Measurements from ENCODE around the gene ESPNL. TPM values are rescaled to one million over a fixed set of nuclear protein-coding genes. Genes with fewer than 3 reads are reported as not detected.

The ESPNL gene
- total RNA-seq, 1 experiment from 2014 or later: 1.0 TPM

DNA sequence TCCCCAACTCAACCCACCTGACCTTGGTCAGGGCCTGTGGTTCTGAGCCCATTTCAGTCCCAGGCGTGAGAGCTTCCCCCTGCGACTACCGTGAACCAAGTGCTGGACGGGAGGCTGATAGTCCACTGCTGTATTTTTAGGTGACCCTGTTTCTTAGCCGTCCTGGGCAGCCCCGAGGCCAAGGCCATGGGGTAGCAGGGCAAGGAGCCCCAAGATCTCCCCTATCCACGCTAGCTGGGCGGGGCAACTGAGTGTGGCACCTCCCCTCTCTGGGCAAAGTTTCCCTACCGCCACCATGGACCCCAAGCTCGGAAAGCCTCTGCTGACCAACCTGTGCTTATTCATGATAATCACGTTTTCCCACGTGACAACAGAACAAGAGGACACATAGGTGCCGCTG, 37.7 kb downstream of the ESPNL start:
- Histone ChIP-seq H3K4me2 (ENCODE audit: low read depth, low read length, poor library complexity, severe bottlenecking) (no peak overlapping the region), H3K27ac (ENCODE audit: low read length) (no peak overlapping the region), H3K79me2 (ENCODE audit: low read length) (no peaks in the 10 kb centered on the region), H3K9me3 (ENCODE audit: low read length) (no peaks in the 10 kb centered on the region), H3K36me3 (ENCODE audit: insufficient read depth, low read length) (no peaks in the 10 kb centered on the region), H2AFZ (ENCODE audit: low read length) (no peak overlapping the region), H4K20me1 (ENCODE audit: insufficient read depth, low read depth, low read length) (no peaks in the 10 kb centered on the region), H3K9me2 (replicated peaks; ENCODE audit: insufficient read depth, low read length) (no peaks in the 10 kb centered on the region), H3K9ac (ENCODE audit: low read length) (no peak overlapping the region), H3K27me3 (ENCODE audit: low read length) (no peaks in the 10 kb centered on the region), H3K4me3 (ENCODE audit: low read length) (no peak overlapping the region), H3K4me1 (ENCODE audit: low read length) (peaks cover 16% of the 10 kb centered on the region)
- no peak for DNase-seq

GRCh38 chr2:238138331-238139195, 38.4 kb downstream of the ESPNL start, which contains the start of gene KLHL30:
KLHL30 (plus strand) TSS chr2:238138668; CDS start chr2:238140755, 2,087 bp downstream.
- Histone ChIP-seq H3K4me2 (ENCODE audit: low read depth, low read length, poor library complexity, severe bottlenecking) (peak within 1 kb of the TSS; percentile 60), H3K9ac (ENCODE audit: low read length) (peak within 1 kb of the TSS; percentile 14; the same call in 1 of the 2 replicates), H3K9me3 (ENCODE audit: low read length) (no peaks in the 10 kb centered on the region), H3K79me2 (ENCODE audit: low read length) (no peaks in the 10 kb centered on the region), H3K27me3 (ENCODE audit: low read length) (no peaks in the 10 kb centered on the region), H3K4me1 (ENCODE audit: low read length) (peaks cover 16% of the 10 kb centered on the region), H2AFZ (ENCODE audit: low read length) (no peak within 1 kb of the TSS), H4K20me1 (ENCODE audit: insufficient read depth, low read depth, low read length) (no peaks in the 10 kb centered on the region), H3K27ac (ENCODE audit: low read length) (no peak within 1 kb of the TSS), H3K9me2 (replicated peaks; ENCODE audit: insufficient read depth, low read length) (no peaks in the 10 kb centered on the region), H3K4me3 (ENCODE audit: low read length) (peak within 1 kb of the TSS; percentile 38; the same call in 1 of the 2 replicates), H3K36me3 (ENCODE audit: insufficient read depth, low read length) (no peaks in the 10 kb centered on the region)
- DNase-seq: no peak

- Histone ChIP-seq H3K4me2 (ENCODE audit: low read depth, low read length, poor library complexity, severe bottlenecking) (peak overlapping the region; percentile 60), H3K79me2 (ENCODE audit: low read length) (no peaks in the 10 kb centered on the region), H3K9me2 (replicated peaks; ENCODE audit: insufficient read depth, low read length) (no peaks in the 10 kb centered on the region), H3K36me3 (ENCODE audit: insufficient read depth, low read length) (no peaks in the 10 kb centered on the region), H3K9ac (ENCODE audit: low read length) (peak overlapping the region; percentile 14; the same call in 1 of the 2 replicates), H3K27ac (ENCODE audit: low read length) (no peak overlapping the region), H3K4me1 (ENCODE audit: low read length) (peaks cover 16% of the 10 kb centered on the region), H3K9me3 (ENCODE audit: low read length) (no peaks in the 10 kb centered on the region), H3K4me3 (ENCODE audit: low read length) (peak overlapping the region; percentile 38; the same call in 1 of the 2 replicates), H3K27me3 (ENCODE audit: low read length) (no peaks in the 10 kb centered on the region), H4K20me1 (ENCODE audit: insufficient read depth, low read depth, low read length) (no peaks in the 10 kb centered on the region), H2AFZ (ENCODE audit: low read length) (no peak overlapping the region)
- DNase-seq: peak; percentile 84
These were observed 39.3 kb downstream of the ESPNL start for GRCh38 chr2:238139196-238140039.

- Histone ChIP-seq H3K4me3 (ENCODE audit: low read length) (no peak overlapping the region), H3K27me3 (ENCODE audit: low read length) (no peaks in the 10 kb centered on the region), H3K4me1 (ENCODE audit: low read length) (peaks cover 16% of the 10 kb centered on the region), H2AFZ (ENCODE audit: low read length) (no peak overlapping the region), H3K9me2 (replicated peaks; ENCODE audit: insufficient read depth, low read length) (no peaks in the 10 kb centered on the region), H3K79me2 (ENCODE audit: low read length) (no peaks in the 10 kb centered on the region), H3K9ac (ENCODE audit: low read length) (no peak overlapping the region), H4K20me1 (ENCODE audit: insufficient read depth, low read depth, low read length) (no peaks in the 10 kb centered on the region), H3K4me2 (ENCODE audit: low read depth, low read length, poor library complexity, severe bottlenecking) (no peak overlapping the region), H3K36me3 (ENCODE audit: insufficient read depth, low read length) (no peaks in the 10 kb centered on the region), H3K27ac (ENCODE audit: low read length) (no peak overlapping the region), H3K9me3 (ENCODE audit: low read length) (no peaks in the 10 kb centered on the region)
- DNase-seq: no peak
These were observed 39.9 kb downstream of the ESPNL start for GRCh38 chr2:238140040-238140439.

- no peak for DNase-seq
- H3K4me2 ChIP-seq (ENCODE audit: low read depth, low read length, poor library complexity, severe bottlenecking): no peak overlapping the region
- no peaks in the 10 kb centered on the region for H4K20me1 ChIP-seq (ENCODE audit: insufficient read depth, low read depth, low read length)
- no peak overlapping the region for H2AFZ ChIP-seq (ENCODE audit: low read length)
- no peaks in the 10 kb centered on the region for H3K9me2 ChIP-seq (replicated peaks; ENCODE audit: insufficient read depth, low read length)
- no peaks in the 10 kb centered on the region for H3K79me2 ChIP-seq (ENCODE audit: low read length)
- H3K4me1 ChIP-seq (ENCODE audit: low read length): peaks cover 16% of the 10 kb centered on the region
- no peak overlapping the region for H3K27ac ChIP-seq (ENCODE audit: low read length)
- H3K4me3 ChIP-seq (ENCODE audit: low read length): no peak overlapping the region
- H3K27me3 ChIP-seq (ENCODE audit: low read length): no peaks in the 10 kb centered on the region
- no peaks in the 10 kb centered on the region for H3K36me3 ChIP-seq (ENCODE audit: insufficient read depth, low read length)
- H3K9me3 ChIP-seq (ENCODE audit: low read length): no peaks in the 10 kb centered on the region
- H3K9ac ChIP-seq (ENCODE audit: low read length): no peak overlapping the region
These were observed 40.8 kb downstream of the ESPNL start for GRCh38 chr2:238140721-238141540.

DNA sequence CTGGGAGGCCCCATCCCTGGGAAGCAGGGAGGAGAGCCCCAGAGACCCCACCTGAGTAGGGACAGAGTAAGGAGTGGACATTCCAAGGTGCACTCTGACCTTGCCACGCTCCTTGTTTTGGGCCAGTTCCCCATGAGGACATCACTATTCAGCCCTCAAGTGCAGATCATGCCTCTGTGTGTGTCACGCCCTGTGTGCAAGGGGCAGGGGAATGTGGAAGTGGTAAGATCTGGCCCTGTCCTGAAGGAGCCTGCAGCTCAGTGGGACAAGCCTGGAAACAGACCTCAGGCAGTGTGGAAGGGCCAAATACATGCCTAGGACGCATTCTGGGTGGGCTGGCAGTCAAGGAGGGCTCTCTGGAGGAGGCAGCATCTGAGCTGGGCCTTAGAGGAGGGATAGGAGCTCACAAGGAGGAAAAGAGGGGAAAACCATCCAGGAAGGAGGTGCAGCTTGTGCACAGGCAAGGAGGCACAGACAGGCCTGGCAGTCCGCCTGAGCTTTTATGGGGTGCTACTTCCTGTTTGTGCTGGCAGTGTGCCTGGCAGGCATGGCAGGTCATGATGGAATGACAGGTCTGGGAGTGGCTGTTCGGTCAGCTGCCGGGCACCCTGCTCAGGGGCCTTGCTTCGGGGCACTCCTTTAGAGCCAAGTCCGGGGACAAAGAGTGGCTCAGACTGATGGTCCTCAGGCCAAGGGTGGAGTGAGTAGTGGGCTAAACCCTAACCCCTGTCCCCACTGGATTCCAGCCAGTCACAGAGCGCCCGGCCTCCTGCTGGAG, 41.6 kb downstream of the ESPNL start:
- Histone ChIP-seq H3K4me3 (ENCODE audit: low read length) (no peak overlapping the region), H3K27me3 (ENCODE audit: low read length) (no peaks in the 10 kb centered on the region), H2AFZ (ENCODE audit: low read length) (no peak overlapping the region), H3K9me3 (ENCODE audit: low read length) (no peaks in the 10 kb centered on the region), H4K20me1 (ENCODE audit: insufficient read depth, low read depth, low read length) (no peaks in the 10 kb centered on the region), H3K9me2 (replicated peaks; ENCODE audit: insufficient read depth, low read length) (no peaks in the 10 kb centered on the region), H3K79me2 (ENCODE audit: low read length) (no peaks in the 10 kb centered on the region), H3K4me2 (ENCODE audit: low read depth, low read length, poor library complexity, severe bottlenecking) (no peak overlapping the region), H3K4me1 (ENCODE audit: low read length) (peaks cover 16% of the 10 kb centered on the region), H3K9ac (ENCODE audit: low read length) (no peak overlapping the region), H3K27ac (ENCODE audit: low read length) (no peak overlapping the region), H3K36me3 (ENCODE audit: insufficient read depth, low read length) (no peaks in the 10 kb centered on the region)
- DNase-seq: peak; percentile 50

DNA sequence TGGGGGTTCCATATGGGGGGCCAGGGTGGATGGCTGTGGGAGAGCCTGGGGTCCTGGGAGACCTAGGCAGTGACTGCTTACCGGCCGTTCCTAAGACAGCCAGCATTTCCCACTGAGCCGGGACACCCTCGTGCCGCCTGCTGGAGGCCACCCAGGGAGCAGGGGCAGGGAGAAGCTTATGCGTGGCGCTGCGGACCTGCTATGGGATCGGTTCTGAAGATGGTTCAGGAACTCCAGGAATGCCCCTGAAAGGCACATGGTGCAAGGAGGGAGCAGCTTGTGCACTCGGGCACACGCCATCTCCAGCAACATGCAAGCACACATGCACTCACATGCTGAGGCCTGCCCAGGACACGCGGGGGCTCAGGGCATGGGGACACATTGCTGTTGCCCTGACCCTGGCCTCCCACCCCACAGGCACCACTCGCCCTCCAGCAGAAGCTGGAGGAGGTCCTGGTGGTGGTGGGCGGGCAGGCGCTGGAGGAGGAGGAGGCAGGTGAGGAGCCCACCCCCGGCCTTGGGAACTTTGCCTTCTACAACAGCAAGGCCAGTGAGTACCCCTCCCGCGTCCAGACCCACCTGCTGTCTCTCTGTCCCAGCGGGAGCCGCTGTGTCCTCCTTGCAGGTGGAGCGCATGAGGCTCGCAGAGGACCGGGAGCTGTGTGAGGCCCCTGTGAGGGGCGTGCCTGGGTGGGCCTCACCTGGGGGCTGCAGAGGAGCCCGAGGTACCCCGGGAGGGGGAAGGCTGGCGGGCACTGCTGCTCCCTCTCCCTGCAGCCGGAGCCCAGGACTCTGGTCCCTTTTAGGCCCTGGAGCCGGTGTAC, 42.5 kb downstream of the ESPNL start:
- Histone ChIP-seq H3K9ac (ENCODE audit: low read length) (no peak overlapping the region), H3K79me2 (ENCODE audit: low read length) (no peaks in the 10 kb centered on the region), H3K9me3 (ENCODE audit: low read length) (no peaks in the 10 kb centered on the region), H4K20me1 (ENCODE audit: insufficient read depth, low read depth, low read length) (no peaks in the 10 kb centered on the region), H3K27me3 (ENCODE audit: low read length) (no peaks in the 10 kb centered on the region), H3K4me2 (ENCODE audit: low read depth, low read length, poor library complexity, severe bottlenecking) (no peak overlapping the region), H3K4me1 (ENCODE audit: low read length) (peaks cover 23% of the 10 kb centered on the region), H3K27ac (ENCODE audit: low read length) (no peak overlapping the region), H3K4me3 (ENCODE audit: low read length) (no peak overlapping the region), H2AFZ (ENCODE audit: low read length) (no peak overlapping the region), H3K9me2 (replicated peaks; ENCODE audit: insufficient read depth, low read length) (no peaks in the 10 kb centered on the region), H3K36me3 (ENCODE audit: insufficient read depth, low read length) (no peaks in the 10 kb centered on the region)
- DNase-seq: no peak
